Stimulated activated naive CD8-positive, alpha-beta T cell treated with anti-CD3 and anti-CD28 coated beads, Interleukin-15, Interleukin-2, amounts not matched to agents 100 U/mL and 50 U/mL, for 24 hours (primary cell): ENCODE data around the gene NDN.
A peak's percentile ranks its signal among the peaks of the same experiment; 100 is the strongest.

ENCODE experiments used
- ATAC-seq: fragments of 150-1000 bp; cut with Tn5 transposase; one replicate; pipeline ENCODE4 v1.10.0; 2021
- DNase-seq: peaks from one replicate; pipeline ENCODE4 v3.0.0; 2021

The NDN gene

DNA sequence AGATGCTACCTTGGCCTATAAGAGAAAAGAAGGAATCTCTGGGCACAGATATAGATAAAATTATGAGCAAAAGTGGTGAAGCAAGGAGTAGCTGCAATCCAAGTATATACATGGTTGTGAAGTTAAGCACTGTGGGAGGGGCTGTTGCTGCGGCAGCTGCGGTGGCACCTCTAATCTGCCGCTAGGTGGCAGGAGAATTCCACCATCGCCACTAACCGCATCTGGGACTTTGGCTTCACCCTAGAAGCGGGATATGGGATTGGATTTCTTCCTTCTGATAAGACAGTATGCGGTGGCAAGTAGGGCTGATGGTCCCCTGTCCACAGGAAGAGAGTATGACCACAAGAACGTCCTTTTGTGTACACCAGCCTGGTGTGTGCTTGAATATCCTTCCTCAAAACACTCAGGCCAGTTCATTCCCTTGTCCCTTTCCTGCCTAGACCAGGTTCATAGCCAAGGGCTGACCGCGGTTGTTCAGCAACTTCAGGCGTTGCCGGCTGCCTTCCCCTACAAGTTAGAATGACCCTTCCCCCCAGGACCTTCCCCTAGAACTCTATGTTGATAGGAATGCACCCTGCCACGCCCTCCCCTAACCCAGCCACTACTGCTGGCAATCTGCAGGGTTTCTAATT is 44.6 kb downstream of the NDN start:
- DNase-seq (peak; percentile 46), ATAC-seq (no peak)
